HG02870 (cell line): ENCODE data around the gene COL5A1.

Experiments used
- ATAC-seq: cut with Tn5 transposase; IDR thresholded peaks from one replicate; pipeline ENCODE4 v1.9.1; 2021; ENCODE audit warnings: mild to moderate bottlenecking, moderate library complexity; ENCODE audit not compliant: unreplicated experiment

Gene COL5A1

DNA sequence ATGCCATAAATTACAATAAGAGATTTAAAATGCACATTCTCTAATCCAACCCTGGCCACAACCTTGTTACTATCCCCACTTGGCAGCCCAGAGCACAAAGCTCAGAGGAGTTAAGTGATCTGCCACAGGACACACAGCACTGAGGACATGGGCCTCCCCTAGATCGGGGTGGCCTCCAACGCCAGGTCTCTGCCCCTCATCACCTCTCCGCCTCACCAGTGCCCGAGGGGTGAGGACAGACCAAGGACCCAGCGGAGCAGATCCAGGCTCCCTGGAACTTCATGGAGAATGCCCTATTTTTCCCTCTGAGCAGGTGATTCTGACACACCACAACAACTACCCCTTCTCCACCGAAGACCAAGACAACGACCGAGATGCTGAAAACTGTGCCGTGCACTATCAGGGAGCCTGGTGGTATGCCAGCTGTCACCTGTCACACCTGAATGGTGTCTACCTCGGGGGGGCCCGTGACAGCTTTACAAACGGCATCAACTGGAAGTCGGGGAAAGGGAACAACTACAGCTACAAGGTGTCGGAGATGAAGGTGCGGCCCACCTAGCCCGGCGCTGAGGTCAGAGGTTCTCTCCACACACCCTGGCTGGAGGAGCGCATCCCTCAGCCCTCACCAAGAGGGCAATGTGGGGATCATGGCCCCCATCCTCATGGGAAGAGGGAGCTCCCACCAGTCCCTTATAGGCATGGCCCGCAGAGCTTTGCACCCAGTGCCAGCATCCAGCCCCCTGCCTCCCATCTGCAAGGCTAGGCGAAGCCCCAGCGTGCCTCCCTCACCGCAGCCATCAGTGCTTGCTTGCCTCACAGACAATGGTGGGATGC lies 226.5 kb downstream of the COL5A1 start:
- ATAC-seq = no peak

DNA sequence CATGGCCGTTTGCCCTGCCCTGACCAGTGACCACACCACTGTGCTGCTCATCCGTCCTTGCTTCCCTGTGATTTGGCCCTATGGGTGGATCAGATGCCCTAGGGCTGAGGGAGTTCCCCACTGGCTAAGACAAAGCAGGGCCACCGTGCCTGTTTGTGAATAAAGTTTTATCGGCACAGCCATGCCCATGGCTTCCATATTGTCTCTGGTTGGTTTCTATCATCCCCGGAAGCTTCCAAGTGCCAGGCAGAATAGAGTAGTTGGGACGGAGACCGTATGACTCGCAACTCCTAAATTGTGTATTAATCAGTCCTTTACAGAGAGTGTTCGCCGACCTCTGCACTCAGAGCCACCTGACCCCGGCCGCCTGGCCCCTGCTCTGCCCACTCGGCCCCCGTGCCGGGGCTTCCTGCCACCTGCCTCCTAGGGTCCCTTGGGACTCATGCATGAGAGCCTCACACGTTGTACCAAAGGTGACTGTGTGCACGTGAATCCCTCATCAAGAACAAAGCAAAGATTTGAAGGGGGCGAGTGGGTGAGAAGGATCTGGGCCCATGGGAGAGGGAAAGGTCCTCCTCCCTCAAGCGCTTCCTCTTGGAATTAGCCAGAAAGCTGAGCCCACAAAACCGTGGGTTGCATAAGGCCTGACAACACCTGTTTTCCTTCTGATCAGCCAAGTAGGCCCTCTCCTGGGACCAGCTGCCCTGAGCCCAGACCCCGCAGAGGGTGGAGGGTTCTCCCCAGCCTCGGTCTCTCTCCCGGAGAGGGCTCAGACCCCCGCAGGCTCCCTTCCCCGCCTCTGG lies 227.3 kb downstream of the COL5A1 start:
- no peak for ATAC-seq

DNA sequence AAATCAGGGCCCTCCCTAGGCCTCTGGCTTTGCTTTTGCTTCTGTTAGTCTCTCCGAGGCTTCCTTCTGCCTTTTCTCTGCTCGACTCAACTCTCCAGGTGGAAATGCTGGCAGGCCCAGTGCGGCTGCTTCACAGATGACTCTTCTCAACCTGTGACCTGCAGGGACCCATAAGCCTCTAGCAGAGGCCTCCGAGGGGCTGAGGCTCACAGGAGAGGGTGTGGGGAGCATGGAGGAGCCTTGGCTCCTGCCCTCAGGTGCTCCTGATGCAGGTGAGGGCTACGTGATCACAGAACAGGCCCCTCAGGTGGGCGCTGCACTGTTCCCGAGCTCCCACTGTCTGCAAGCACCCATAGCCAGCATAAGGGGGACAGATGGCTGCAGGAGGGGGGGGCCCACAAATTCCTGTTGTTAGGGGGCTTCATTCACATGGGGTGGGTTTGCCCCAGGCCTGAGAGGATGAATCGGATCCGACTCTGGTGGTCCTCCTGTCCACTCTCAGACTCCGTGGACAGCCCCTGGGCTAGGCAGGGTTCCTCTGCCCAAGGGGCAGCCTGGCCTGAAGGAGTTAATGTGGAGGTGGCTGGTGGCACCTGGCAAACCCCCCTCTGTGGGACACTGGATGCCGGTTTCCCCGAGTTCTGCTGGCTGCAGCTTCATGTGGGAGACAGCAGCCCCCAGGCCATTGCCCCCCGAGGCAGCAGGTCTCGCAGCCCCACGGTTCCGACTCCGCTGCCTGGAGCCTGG lies 228.1 kb downstream of the COL5A1 start:
- ATAC-seq = no peak

DNA sequence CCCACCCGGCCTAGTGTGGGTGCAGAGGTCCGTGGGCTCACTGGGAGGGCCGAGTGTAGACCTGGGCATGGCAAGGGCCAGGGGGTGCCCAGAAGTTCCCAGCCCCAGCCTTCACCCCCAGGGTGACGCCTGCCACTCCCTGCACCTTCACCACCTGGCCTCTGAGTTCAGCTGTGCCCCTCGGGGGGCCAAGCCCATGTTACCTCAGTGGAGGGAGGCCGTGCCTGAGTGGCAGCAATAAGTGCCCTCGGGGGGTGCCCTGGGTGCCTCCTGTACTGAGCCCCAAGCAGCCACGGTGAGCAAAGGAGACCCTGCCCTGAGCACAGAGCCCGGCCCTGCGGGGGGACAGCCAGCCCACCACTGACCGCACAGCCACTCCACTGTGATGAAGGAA lies 228.7 kb downstream of the COL5A1 start:
- ATAC-seq = no peak

DNA sequence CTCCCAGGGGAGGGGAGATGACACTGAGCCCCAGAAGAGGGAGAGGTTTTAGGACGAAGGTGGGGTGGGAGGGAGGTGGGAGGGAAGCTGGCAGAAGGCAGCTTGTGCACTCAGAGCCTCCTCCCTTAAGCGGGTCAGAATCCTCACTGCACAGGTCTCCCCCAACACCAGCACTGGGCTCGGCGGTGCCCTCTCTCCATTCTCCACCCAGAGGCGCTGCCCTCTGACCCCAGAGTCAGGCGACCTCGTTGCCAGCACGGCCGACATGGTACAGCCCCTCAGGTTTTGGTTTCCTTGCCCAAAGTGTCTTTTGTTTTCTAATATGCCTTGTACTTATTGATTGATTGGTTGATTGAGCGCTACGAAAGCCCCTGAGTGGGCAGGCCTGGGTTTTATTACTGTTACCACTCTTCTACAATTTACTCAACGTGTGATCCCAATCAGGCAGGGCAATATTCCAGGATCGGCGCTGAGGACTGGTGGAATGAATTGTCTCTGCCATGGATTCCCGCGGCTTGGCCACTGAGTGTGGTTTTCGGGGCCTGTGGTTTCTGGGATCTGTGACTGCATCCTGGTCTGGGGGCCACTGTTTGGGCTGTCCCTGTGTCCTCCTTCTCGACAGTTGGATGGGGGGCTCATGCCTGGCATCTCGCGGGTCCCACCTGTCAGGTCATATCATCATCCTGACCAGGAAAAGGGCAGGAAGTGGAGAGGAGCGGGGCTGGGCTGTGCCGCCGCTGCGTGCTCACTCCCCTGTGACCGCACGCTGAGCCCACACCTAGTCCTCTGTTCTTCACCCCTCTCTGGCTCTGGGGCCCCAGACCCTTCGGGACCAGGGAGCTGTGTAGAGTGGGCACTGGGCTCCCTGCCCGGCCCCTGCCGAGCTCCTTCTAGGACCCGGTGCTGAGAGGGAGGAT lies 229.4 kb downstream of the COL5A1 start:
- no peak for ATAC-seq

DNA sequence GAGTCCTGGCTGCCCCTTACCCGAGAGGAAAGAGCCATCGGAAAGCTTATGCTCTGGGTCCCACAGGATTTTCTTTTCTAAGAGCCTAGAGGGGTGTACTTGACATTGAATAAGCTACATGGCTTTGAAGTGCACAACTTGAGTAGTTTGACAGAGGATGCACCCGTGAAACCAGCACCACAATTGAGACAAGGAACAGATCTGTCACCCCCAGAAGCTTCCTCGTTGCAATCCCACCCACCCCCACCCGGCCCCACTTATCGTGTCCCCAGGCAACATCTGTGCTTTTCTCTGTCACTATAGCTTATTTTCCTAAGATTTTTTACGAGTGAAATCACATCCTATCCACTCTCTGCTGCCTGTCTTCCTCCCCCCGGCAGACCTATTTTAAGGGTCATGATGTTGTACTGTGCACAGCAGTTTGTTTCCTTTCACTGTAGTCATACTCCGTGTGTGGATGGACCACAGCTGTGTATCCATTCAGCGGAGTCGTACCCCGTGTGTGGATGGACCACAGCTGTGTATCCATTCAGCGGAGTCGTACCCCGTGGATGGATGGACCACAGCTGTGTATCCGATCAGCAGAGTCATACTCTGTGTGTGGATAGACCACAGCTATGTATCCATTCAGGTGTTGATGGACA lies 230.2 kb downstream of the COL5A1 start:
- ATAC-seq = no peak

GRCh38 chr9:134872482-134873231 lies 231.1 kb downstream of the COL5A1 start:
- ATAC-seq = no peak

- ATAC-seq = no peak
Observed at GRCh38 chr9:134875371-134875770, 233.8 kb downstream of the COL5A1 start.

DNA sequence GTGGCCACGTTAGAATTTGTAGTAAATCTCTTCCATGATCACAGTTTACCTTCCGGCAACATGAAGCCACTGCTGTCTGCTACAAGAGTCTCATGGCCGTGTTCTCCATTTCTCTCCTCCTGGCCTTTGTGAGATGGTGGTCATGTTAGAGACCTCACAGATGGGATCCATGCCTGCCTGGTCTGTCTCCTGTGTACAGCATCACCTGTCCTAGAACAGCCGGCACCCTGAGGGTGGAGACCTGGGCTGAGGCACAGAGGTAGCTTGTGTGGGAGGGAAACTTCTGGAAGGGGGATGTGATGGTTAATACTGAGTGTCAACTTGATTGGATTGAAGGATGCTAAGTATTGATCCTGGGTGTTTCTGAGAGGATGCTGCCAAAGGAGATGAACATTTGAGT lies 235.9 kb downstream of the COL5A1 start:
- no peak for ATAC-seq

- no peak for ATAC-seq
Observed at GRCh38 chr9:134879664-134880483, 238.3 kb downstream of the COL5A1 start.

- ATAC-seq = no peak
Observed at GRCh38 chr9:134880484-134881312, 239.1 kb downstream of the COL5A1 start, which contains the start of gene FCN2. FCN2 (plus strand) TSS chr9:134880810; CDS start chr9:134880822, 12 bp downstream.

DNA sequence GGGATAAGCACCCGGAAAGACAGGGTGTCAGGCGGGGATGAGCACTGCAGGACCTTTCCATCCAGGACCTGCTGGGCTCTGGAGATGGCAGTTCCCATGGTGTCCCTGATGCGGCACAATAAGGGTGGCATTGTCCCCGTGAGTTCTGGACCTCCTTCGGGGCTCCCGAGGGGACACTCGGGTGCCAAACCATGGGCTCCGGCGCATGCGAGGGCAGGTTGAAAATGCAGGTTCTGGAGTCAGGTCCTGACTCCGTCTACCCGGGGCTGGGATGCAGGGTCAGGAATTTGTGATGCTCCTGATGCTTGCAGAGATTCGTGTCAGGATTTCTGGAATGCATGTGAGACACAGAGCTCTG lies 239.7 kb downstream of the COL5A1 start:
- ATAC-seq = no peak

DNA sequence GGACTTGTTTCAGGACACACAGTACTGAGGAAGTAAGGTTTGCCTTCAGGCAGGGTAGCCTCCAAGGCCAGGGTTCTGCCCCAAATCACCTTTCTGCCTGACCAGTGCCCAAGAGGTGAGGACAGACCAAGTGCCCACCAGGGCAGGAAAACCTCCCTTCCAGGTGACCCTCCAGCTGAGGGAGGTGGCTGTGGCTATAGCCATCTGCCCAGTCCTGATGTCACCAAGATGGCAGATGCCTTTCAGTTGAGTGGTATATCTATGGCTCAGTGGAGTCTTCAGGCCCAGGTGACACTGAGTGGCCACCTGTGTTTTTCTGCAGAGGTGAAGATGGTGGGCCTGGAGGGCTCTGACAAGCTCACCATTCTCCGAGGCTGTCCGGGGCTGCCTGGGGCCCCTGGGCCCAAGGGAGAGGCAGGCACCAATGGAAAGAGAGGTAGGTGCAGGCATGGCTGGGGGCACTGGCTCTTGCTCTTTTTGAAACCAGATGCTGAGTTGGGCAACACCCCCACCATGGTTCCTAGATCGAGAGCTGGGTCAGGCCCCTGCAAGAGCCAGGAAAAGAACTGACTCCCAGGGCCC lies 240.7 kb downstream of the COL5A1 start:
- ATAC-seq = no peak

- no peak for ATAC-seq
Observed at GRCh38 chr9:134883040-134883782, 241.6 kb downstream of the COL5A1 start.

DNA sequence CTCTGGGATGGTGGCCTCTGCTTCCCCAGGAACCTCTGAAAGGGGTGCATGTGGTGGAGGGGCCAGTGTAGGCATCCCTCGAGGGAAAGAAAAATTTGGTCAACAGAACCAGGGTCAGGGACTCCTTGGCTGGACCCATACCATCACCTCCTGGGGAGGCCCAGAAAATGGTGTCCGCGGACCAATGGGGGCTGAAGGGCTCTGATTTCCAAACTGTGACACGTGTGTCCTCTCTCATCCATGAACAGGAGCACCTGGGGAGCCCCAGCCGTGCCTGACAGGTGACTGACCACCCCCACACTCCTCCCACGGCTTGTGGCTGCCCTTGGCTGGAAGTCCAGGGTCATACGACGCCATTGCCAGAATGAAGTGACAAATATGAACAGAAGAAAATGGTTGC lies 242.9 kb downstream of the COL5A1 start:
- ATAC-seq = no peak

- no peak for ATAC-seq
Observed at GRCh38 chr9:134885001-134885678, 243.5 kb downstream of the COL5A1 start.
